Measurements from ENCODE around the gene YBX1.

The YBX1 gene

GRCh38 chr1:42682739-42683531, 717 bp downstream of the YBX1 start:
- H3K27ac ChIP-seq: peak overlapping the region; percentile 62
- no peaks in the 10 kb centered on the region for H3K27me3 ChIP-seq (replicated peaks)
- H3K36me3 ChIP-seq (replicated peaks): peaks cover 11% of the 10 kb centered on the region
- no peak for DNase-seq
- no peak for TF ChIP-seq CTCF (IDR thresholded peaks at IDR 0.05; ENCODE audit: low read depth, low read length, missing control alignments)
- H3K4me3 ChIP-seq (ENCODE audit: low read depth, low read length): peak overlapping the region; percentile 82
- in situ Hi-C loops (cut with HindIII; ENCODE audit: low pct_ligation_motif_present, low sequenced_read_pairs): no loop called here

GRCh38 chr1:42684139-42684538, 1.9 kb downstream of the YBX1 start:
- peaks cover 11% of the 10 kb centered on the region for H3K36me3 ChIP-seq (replicated peaks)
- H3K27ac ChIP-seq: no peak overlapping the region

GRCh38 chr1:42686418-42686817, 4.2 kb downstream of the YBX1 start:
- Histone ChIP-seq H3K27ac (no peak overlapping the region), H3K4me3 (ENCODE audit: low read depth, low read length) (peak overlapping the region; percentile 3), H3K36me3 (replicated peaks) (peaks cover 11% of the 10 kb centered on the region), H3K27me3 (replicated peaks) (no peaks in the 10 kb centered on the region)
- DNase-seq: no peak
- TF ChIP-seq CTCF (IDR thresholded peaks at IDR 0.05; ENCODE audit: low read depth, low read length, missing control alignments): no peak
- in situ Hi-C loops (cut with HindIII; ENCODE audit: low pct_ligation_motif_present, low sequenced_read_pairs): no loop called here

More at GRCh38 chr1:42684139-42684538, 1.9 kb downstream of the YBX1 start:
- TF ChIP-seq CTCF (IDR thresholded peaks at IDR 0.05; ENCODE audit: low read depth, low read length, missing control alignments): no peak
- in situ Hi-C loops (cut with HindIII; ENCODE audit: low pct_ligation_motif_present, low sequenced_read_pairs): no loop called here
- peak overlapping the region; percentile 82 for H3K4me3 ChIP-seq (ENCODE audit: low read depth, low read length)
- DNase-seq: no peak
- no peaks in the 10 kb centered on the region for H3K27me3 ChIP-seq (replicated peaks)

- Histone ChIP-seq H3K27ac (no peak overlapping the region), H3K36me3 (replicated peaks) (peaks cover 11% of the 10 kb centered on the region), H3K4me3 (ENCODE audit: low read depth, low read length) (no peak overlapping the region), H3K27me3 (replicated peaks) (no peaks in the 10 kb centered on the region)
- TF ChIP-seq CTCF (IDR thresholded peaks at IDR 0.05; ENCODE audit: low read depth, low read length, missing control alignments): no peak
- no peak for DNase-seq
- in situ Hi-C loops (cut with HindIII; ENCODE audit: low pct_ligation_motif_present, low sequenced_read_pairs): no loop called here
These were observed 7.7 kb downstream of the YBX1 start for GRCh38 chr1:42689912-42690311.

- peak; percentile 31 for TF ChIP-seq CTCF (IDR thresholded peaks at IDR 0.05; ENCODE audit: low read depth, low read length, missing control alignments)
- DNase-seq: no peak
- in situ Hi-C loops (cut with HindIII; ENCODE audit: low pct_ligation_motif_present, low sequenced_read_pairs): no loop called here
- Histone ChIP-seq H3K4me3 (ENCODE audit: low read depth, low read length) (no peak overlapping the region), H3K36me3 (replicated peaks) (peaks cover 18% of the 10 kb centered on the region), H3K27me3 (replicated peaks) (no peaks in the 10 kb centered on the region), H3K27ac (no peak overlapping the region)
These were observed 8.4 kb downstream of the YBX1 start for GRCh38 chr1:42690477-42691156.

Data from brain microvascular endothelial cell (primary cell).